ENCODE measurements around the gene PVALEF.
"Not testable (repeated sequence)": the region's sequence is repeated elsewhere in the genome, so short reads cannot be mapped to it uniquely, and the experiment has no call there.

The PVALEF gene

DNA sequence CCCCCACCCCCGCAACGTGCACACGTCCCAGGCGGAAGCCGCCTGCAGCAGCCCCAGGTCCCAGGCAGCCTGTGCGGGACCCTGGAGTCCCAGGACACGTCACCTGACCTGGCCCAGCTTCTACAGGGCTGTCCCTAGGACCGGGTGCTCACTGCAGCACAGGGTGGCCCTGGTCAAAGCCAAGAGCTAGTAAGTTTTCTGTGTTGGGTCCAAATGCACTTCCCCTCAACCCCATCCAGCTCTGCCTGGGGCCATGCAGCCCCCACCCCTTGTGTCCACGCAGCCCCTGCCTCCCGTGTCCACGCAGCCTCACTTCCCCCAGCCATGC lies 22.1 kb upstream of the PVALEF start:
- no peak for DNase-seq (ENCODE audit: extremely low read depth in 1 of 2, low read depth in 1 of 2)

DNA sequence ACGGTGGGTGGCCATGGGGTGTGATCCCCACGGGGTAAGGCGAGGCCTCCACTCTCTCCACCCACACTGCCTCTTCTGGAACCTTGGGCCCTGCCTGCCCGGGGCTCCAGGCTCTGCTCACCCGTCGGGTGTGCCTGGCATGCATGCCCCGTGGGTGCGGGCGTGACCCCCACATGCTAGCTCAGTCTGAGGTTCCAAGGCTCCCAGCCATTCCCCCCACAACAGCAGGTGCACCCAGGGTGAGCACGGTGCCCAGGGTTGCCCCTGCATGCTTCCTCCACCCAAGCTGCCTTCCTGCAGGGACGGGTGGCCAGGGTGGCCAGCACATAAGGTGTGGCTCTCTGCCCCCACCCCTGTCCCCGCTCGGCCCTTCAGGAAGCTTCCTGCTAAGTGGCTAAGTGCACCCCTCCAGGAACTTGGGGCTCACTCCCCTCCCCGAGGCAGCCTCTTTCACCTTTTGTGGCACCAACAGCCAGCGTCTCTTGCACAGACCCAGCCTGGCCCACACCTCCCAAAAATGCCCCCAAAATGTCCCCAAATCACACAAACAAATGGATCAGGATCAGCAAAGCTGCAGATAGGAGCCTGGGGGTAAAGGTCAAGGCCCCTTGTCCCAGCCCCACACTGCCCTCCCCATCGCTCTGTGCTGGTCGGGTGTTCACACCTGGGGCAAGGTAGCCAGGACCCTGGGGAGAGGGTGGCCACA lies 21.4 kb upstream of the PVALEF start:
- DNase-seq (ENCODE audit: extremely low read depth in 1 of 2, low read depth in 1 of 2), result no peak

GRCh38 chr17:81144423-81144781 lies 20.9 kb upstream of the PVALEF start:
- DNase-seq (ENCODE audit: extremely low read depth in 1 of 2, low read depth in 1 of 2), result no peak

- DNase-seq (ENCODE audit: extremely low read depth in 1 of 2, low read depth in 1 of 2), result not testable (repeated sequence)
Observed at GRCh38 chr17:81146208-81146607, 19.1 kb upstream of the PVALEF start.

GRCh38 chr17:81147701-81148100 lies 17.6 kb upstream of the PVALEF start:
- DNase-seq (ENCODE audit: extremely low read depth in 1 of 2, low read depth in 1 of 2), result no peak

DNA sequence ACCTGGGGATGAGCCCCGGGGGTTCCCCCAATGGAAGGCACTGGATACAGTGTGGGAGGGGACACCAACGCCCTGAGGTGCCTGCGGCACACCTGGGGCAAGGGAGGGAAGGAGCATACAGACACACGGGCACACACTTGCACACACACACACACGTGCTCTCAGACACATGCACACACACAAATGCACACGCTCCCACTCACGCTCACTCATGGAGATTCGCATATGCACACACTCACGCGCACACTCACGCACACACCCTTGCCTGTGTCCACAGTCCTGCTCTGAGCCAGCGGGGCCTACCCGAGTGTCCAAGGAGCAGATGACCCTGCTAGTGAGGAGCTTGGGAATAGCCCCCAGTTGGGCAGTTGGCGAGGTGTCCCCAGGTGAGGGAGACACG lies 16.7 kb upstream of the PVALEF start:
- no peak for DNase-seq (ENCODE audit: extremely low read depth in 1 of 2, low read depth in 1 of 2)

DNA sequence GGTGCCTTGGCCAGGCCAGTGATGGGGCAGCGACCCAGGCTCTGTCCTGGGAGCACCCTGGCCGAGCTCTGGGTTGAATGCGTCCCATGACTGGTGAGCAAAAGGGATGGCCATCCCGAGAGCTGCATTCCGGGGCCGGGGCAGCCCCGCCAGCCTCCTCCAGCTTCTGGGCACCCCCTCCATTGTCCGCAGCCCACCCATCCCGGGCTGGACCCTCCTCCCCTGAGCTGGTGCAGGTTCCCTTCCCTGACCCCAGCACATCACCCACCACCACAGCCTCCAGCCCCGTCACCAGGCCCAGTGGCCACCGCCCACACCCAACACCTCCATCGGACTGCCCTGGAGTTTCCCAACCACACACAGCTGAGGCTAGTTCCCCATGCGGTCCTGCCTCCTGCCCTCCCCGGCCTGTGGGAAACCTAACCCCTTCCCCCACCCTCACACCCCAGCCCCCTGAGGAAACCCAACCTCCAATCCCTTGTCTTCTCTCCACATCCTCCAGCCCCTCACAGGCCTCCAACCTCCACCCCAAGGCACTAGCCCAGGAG lies 16.2 kb upstream of the PVALEF start:
- no peak for DNase-seq (ENCODE audit: extremely low read depth in 1 of 2, low read depth in 1 of 2)

- DNase-seq (ENCODE audit: extremely low read depth in 1 of 2, low read depth in 1 of 2), result no peak
Observed at GRCh38 chr17:81150377-81151077, 14.8 kb upstream of the PVALEF start.

GRCh38 chr17:81151278-81151677 lies 14.0 kb upstream of the PVALEF start:
- DNase-seq (ENCODE audit: extremely low read depth in 1 of 2, low read depth in 1 of 2), result no peak

- no peak for DNase-seq (ENCODE audit: extremely low read depth in 1 of 2, low read depth in 1 of 2)
Observed at GRCh38 chr17:81152288-81152828, 12.9 kb upstream of the PVALEF start.

DNA sequence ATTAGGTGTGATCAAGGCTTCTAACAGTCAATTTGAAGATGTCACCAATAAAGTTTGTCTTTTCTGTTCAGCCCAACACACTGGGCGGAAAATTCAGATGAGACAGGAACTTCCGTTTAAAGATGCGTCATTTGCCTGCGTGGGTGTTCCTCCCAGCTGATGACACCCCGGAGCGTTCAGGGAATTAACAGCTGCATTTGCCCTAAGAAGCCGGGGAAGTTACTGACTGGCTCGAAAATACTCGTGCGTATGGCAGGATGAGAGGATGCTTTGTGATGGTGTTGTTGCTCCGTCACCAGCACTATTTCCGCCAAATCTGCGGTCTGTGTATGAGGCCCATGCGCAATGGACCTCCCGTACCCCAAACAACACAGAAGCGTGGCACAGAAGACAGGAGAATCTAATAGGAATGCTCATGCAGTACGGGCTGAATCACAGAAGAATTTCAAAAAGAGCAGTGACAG lies 11.9 kb upstream of the PVALEF start:
- DNase-seq (ENCODE audit: extremely low read depth in 1 of 2, low read depth in 1 of 2), result no peak

DNA sequence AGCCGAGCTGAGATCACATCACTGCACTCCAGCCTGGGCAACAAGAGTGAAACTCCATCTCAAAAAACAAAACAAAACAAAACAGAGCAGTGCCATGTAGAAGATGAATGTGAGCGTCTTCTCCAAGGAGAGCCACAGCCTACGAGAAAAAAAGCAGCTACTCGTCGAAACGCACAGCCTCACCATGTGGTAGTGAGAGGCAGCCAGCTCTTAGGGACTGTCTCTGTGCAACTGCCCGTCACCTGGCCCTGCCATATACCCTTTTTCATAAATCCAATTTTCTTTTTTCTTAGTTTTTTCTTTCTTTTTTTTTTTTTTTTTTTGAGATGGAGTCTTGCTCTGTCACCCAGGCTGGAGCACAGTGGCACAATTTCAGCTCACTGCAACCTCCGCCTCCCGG lies 11.3 kb upstream of the PVALEF start:
- not testable (repeated sequence) for DNase-seq (ENCODE audit: extremely low read depth in 1 of 2, low read depth in 1 of 2)

DNA sequence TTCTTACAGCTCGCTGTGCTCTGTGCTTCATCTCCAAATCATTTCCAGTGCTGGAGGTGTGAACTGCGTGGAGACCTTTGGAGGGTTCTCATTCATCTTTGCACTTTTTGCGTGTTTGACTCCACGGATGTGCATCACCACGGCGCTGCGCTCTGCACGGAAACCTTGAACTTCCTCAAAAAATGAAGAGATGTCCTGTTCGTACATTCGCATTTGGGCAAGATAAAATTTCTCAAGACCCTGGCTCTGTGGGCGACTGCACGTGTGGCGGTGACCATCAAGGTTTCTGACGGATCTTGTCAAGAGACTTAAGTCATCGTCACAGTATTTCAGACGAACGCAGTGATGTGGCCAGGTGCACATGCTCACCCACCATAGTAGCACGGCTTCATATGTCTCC lies 10.3 kb upstream of the PVALEF start:
- no peak for DNase-seq (ENCODE audit: extremely low read depth in 1 of 2, low read depth in 1 of 2)

DNA sequence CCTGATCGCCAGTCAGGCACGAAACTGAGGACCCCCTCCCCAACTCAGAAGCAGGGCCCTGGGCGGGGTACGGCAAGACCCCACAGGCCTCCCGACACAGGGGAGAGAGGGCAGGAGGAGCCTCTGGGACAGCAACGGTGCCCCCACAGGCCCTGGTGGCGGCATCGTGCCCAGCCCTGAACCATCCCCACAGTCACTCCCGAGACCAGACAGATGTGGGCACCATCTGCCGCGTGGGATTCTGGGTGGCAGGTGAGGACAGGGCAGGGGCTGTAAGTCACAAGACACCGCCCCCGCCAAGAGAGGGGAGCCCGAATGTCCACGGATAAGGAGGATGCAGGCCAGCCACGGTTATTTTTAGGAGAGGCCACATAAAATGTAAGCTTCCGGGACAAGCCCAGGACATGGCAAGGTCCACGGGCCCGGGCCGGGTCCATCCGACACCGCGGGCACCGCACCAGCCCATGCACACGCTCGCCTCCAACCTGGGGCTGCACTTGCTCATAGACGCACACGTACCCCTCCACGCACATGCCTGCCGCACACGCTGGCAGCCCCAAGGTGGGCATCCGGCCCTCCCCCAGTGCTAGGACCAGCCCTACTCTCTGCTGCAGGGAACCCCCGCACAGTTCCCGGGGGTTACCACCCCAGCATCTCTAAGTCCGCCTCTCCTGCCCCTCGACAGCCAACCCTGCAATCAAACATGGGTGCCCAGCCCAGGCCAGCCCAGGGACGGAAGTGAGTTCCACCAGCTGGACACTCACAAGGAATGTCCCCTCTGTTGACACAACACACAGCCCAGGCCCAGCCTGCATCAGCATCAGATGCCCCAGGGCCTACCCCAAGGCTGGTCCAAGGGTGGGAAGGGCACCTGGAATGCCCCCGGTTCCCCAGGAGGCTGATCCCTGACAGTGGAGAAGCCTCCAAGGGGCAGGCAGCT lies 8.2 kb upstream of the PVALEF start:
- no peak for DNase-seq (ENCODE audit: extremely low read depth in 1 of 2, low read depth in 1 of 2)

DNA sequence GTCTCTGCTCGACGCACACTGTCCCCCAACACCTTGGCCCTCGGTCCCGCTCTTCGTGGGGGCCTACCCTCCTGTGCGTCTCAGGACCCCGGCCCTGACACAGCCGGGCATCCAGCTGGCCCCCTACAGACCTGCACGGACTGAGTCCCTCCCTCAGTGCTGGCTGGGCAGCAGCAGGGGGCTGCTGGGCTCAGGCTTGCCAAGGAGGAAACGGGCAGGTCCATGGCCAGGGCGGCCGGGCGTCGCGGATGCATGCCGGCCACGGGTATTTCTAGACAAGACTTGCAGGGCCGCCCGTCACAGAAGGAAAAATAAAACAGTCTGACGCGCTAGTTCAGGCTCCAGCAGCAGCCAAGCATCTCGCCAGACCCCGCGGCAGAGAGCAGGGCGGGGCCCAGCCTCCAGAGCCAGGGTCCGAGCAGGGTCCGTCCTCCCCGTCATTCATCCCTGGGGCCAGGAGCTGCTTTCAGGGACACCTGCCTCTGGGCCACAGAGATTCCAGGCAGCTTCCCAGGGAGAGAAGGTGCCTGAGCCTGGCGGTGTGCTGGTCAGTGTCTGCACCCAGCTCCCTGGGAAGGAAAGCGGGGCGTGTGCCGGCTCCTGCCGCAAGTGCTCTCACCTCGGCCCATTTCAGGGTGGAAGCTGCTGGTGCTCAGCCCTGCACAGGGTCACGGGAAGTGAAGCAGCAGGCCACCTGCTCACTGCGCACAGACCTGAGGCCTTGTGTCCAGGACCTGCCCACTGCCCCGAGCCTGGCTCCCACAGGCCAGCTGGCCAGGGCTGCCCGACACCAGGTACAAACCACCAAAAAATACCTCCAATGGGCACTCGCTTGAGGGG lies 7.2 kb upstream of the PVALEF start:
- DNase-seq (ENCODE audit: extremely low read depth in 1 of 2, low read depth in 1 of 2), result no peak

DNA sequence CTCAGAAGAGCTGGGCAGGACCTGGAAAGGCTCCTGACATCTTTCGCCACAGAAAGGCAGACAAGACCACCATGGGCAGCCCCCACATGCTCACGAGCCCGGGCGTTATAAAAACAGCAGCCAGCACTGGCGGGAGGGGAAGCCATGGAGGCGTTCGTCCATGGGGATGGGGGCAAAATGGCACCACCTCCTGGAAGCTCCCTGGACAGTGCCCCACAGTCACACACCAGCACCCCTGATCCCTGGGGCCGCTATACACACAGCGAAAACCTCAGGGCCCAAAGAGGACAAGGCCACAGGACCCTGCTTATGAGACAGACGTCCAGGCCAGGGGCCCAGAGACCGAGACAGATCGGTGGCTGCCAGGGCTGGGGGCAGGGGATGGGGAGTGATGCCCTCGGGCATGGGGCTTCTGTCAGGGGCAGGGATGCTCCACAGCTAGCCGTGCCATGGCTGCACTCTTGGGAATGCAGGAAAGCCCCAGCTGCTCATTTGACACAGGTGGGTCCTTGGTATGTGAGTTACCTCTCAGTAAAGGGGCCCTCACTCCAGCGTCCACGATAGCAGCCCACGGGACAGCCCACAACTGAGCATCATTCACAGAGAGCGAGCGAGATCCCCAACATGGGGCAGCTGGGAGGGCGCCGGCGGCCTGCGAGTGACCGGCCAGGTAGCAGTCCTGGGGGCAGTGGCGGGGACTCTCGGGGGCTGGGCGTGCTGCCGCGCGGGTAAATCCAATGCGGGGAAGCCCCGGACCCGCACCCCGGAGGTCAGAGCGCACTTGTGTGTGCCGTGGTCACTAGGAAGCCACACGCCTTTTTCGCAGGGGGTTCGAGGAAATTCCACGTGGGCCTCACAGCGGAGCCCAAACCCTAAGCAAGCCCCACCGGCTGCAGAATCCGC lies 6.4 kb upstream of the PVALEF start:
- no peak for DNase-seq (ENCODE audit: extremely low read depth in 1 of 2, low read depth in 1 of 2)

DNA sequence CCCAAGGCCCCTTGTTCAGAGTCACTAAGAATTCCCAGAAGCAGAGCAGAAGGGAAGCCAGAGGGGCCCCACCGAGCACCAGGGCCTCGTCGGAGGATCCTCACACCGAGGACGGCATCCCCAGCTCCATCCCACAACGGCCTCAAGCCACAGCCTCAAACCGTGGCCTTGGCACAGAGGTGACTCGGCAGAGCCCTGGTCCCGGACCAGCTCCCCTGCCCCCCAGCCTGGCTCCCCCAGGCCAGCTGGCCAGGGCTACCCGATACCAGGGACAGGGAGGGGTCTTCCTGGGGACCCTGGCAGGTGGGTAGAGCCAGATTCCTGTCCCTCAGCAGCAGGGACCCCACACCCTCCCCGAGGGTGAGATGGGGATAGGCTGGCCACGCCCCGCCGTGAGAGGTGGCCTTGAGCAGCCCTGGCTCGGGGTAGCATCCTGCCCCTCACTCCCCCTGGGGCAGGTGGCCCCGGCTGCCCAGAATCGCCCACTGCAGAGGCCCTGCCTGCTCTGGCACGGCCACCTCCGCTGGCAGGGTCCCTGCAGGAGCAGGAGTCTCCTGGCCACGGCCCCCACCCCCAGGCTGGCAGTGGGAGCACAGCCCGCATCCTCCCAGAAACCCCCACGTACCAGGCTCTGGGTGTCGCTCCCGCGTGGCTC lies 5.6 kb upstream of the PVALEF start:
- no peak for DNase-seq (ENCODE audit: extremely low read depth in 1 of 2, low read depth in 1 of 2)

GRCh38 chr17:81160306-81160705 lies 5.0 kb upstream of the PVALEF start:
- no peak for DNase-seq (ENCODE audit: extremely low read depth in 1 of 2, low read depth in 1 of 2)

All from activated CD8-positive, alpha-beta memory T cell treated with anti-CD3 and anti-CD28 coated beads for 1 hour (primary cell).